IPS-18c (cell line): ENCODE measurements around the gene BEST2.

Experiments
- H3K4me3 ChIP-seq: 2 replicates; pipeline ENCODE4 v1.7.0; 2013; ENCODE audit warnings: low read depth, mild to moderate bottlenecking, low read length, moderate library complexity; ENCODE audit not compliant: insufficient read depth
- H3K9me3 ChIP-seq: one replicate; pipeline ENCODE4 v1.6.1; 2013; ENCODE audit warnings: mild to moderate bottlenecking, low read length, moderate library complexity; ENCODE audit not compliant: control insufficient read depth, insufficient read depth

BEST2 gene

DNA sequence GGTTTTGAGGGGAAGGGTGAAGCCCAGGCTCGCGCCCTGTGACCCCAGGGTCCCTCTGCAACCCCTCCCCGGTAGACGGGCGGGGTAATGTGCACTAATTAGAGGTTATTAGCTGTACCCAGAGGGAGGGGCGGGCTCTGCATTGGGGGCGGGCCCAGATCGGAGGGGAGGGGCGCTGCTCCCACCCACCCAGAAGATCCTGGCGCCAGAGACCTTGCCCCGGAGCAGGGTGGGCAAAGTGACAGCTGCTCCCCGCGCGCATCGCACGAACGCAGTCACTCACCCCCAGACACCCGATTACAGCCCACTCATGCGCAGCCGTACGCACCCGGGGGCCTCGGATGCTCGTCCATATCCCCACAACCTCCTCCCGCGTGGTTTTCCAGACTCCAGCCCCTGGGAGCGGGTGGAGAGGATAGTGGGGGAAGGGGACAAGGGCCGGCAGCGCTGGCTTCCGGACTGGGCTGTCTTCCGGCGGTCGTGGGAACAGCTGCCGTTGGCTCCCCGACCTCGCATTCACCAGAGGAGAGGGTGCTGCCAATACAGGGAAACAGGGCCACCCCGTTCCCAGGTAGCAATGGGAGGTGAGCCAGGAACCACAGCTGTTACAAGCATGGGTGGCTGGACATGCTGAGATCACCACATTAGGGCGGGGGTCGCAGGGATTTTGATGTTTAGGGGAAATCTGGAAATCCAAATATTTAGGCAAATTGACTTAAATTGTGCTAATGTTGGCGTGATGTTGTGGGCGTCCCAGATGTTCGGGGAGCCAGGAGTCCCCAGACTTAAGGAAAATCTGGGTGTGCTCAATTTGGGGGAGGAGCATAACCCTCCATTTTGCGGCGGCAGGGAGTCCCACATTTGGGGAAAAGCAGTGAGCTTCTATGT is 26.7 kb downstream of the BEST2 start:
- Histone ChIP-seq H3K4me3 (peak overlapping the region; percentile 58), H3K9me3 (no peaks in the 10 kb centered on the region)

- Histone ChIP-seq H3K9me3 (no peaks in the 10 kb centered on the region), H3K4me3 (peak overlapping the region; percentile 58)
Measured at GRCh38 chr19:12778905-12779161, 27.2 kb downstream of the BEST2 start.

DNA sequence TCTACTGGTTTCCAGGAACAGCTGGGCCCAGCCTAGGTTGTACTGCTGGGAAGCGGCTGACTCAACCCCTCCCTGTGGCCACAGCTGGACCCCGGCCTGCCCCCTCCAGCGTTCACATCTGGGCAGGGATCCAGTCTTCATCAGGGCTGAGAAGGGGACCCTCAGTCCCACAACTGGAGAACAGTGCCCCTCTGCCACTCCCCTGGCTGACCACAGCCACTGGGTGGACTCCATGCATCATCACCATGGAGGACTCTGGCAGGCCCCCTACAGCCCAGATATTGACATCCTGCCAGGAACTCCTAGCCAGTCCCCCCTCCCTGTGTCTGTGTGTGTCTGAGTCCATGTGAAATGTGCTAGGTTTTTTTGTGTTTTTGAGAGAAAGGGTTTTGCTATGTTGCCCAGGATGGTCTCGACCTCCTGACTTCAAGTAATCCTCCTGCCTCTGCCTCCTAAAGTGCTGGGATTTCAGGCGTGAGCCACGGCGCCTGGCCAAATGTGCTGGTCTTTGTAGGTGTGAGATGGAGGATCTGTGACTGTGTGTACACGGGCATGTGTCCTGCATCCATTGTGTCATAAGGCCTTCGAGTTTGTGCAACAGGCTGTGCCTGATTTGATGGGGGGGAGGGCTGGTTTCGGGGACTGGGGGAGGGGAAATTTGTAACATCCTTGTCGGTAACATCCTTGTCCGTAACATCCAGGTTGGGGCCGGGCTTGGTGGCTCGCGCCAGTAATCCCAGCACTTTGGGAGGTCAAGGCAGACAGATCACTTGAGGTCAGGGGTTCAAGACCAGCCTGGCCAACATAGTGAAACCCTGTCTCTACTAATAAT is 27.8 kb downstream of the BEST2 start:
- Histone ChIP-seq H3K9me3 (no peaks in the 10 kb centered on the region), H3K4me3 (no peak overlapping the region; the same call in 1 of the 2 replicates)

GRCh38 chr19:12782174-12782423 is 30.5 kb downstream of the BEST2 start:
- H3K9me3 ChIP-seq: no peaks in the 10 kb centered on the region
- peak overlapping the region; percentile 57 for H3K4me3 ChIP-seq

DNA sequence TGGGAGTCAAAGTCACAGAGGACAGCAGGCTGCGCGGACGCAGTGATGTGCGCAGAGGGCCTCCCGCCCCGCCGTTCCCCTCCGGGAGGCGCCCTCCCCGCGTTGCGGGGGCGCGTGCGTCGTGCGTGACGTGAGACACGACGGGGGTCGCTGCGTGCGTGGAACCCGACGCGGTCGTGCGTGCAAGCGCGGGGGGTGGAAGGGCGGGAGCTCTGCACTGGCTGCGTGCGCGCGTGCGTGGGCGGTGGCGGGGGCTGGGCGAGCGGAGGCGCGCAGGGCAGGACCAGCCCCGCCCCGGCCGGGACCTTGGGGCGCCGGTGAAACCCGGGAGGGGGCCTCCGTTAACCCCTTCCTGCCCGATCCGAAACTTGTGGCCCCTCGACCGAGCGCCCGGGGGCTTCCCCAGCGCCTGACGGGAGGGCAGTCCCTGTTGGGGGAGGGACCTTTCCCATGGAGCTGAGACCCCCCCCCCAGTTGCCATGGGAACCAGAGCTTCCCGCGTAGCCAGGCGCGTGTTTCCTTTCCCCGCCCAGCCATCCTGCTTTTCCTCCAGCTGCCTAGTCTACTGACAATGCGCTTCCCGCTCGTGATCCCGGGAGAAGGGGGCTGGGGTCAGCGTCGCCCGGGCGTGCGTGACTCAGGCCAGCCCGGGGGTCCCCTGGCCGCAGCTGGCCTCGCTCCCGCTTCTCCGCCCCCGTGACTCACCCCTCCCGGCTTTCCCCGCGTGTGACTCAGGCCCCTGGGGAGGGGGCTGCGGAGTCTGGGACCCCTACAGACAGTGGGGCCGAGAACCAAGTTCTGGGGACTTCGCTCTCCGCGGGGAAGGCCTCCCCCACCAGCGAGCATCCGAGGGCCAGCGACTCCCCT is 31.1 kb downstream of the BEST2 start:
- peak overlapping the region; percentile 57 for H3K4me3 ChIP-seq
- no peaks in the 10 kb centered on the region for H3K9me3 ChIP-seq

DNA sequence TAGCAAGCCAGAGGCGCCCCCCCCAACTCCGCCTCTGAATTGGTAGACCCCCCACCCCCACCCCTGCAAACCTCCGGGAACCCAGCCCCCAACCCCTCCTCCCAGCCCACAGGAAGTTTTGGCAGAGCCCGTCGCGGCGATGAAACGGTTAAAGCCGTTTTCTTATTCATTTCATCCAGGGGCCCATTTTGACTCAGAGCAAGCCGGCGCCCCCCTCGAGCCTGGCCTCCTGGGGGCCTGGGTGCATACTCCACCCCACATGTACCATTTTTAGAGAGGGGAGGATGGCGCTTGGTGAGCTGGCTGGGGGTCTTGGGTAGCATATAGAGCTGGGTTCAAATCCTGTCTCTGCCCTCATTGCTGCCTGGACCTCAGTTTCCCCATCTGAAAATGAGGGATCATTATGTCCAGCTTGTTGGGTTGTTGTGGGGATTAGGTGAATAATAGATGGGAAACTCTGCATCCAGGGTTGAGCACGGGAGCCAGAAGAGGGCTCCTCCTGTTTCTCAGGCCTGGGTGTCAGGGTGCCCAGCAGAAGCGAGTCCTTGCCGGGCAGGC is 31.8 kb downstream of the BEST2 start:
- no peaks in the 10 kb centered on the region for H3K9me3 ChIP-seq
- peak overlapping the region; percentile 57 for H3K4me3 ChIP-seq

DNA sequence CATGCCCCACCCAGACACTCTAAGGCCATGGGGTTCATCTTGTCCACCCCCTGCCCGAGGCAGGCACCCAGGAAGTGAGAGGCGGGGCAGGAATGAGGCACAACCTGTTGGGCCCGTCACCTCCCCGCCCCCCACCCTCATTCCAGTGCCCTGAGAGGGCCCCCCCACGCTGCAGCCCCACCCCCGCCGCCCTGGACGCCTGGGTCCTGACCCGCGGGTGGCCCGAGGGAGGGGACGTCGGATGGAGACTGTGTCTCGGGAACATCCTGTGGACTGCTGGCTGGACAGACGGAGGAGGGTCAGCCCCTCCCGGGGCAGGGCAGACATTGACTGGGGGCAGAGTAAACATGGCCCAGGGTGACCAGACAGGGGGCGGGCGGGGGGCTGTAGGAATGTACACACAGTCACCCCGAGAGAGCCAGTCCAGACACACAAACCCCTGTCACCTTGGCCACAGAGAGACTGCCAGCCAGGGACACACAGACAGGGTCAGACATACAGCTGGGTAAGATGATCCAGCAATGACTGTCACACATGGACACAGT is 32.3 kb downstream of the BEST2 start:
- Histone ChIP-seq H3K9me3 (no peaks in the 10 kb centered on the region), H3K4me3 (peak overlapping the region; percentile 28; the same call in 1 of the 2 replicates)

DNA sequence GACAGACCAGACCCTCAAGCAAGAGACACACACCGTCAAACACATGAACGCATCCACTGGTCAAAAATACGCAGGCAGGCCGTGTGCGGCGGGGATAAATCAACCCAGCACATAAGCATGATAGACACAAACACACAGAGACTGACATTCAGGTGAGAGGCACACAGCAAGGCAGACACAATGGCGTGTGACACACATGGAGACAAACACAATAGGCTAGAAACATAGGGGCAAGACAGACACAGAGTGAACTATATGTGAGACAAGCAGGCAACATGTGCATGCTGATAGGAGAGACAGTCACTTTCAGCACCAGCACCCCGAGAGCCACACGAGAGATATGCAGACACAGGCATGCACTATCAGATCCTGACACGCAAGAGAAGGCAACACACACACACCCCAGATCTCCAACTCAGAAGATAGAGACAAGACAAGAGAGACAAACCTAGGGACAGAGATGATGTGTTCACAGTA is 32.8 kb downstream of the BEST2 start:
- H3K4me3 ChIP-seq: no peak overlapping the region

GRCh38 chr19:12784871-12785430 is 33.4 kb downstream of the BEST2 start:
- no peak overlapping the region for H3K4me3 ChIP-seq
- no peaks in the 10 kb centered on the region for H3K9me3 ChIP-seq

More for the DNA sequence above, 32.8 kb downstream of the BEST2 start:
- H3K9me3 ChIP-seq: no peaks in the 10 kb centered on the region

DNA sequence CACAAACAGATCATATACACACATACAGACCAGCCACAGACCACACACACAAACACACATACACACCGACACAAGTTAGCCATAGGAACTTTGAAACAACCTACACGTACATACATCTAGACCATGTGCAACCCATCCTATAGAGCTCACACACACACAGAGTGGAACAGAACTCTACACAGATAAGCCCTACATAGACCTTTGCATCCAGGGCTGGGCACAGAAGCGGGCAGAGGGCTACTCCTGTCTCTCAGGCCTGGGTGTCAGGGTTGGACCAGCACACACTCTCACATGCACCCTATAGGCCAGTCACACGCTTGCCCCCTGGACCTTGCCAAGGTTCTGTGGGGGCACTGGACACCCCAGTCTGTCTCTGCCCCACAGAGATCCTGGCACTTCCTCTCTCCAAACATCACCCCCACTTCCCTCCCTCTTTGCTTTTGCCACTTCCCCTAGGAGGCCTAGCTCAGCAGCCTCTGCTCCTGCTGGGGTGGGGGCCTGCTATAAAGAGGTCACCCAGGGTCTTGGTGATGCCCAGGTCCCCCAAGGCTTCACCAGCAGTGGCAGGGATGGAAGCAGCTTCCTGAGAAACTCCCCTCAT is 33.9 kb downstream of the BEST2 start:
- Histone ChIP-seq H3K9me3 (no peaks in the 10 kb centered on the region), H3K4me3 (no peak overlapping the region)

GRCh38 chr19:12786141-12786870 is 34.7 kb downstream of the BEST2 start:
- H3K4me3 ChIP-seq: no peak overlapping the region

GRCh38 chr19:12786952-12787351 is 35.4 kb downstream of the BEST2 start:
- no peaks in the 10 kb centered on the region for H3K9me3 ChIP-seq
- no peak overlapping the region for H3K4me3 ChIP-seq

More at GRCh38 chr19:12786141-12786870, 34.7 kb downstream of the BEST2 start:
- H3K9me3 ChIP-seq: no peaks in the 10 kb centered on the region

GRCh38 chr19:12787458-12787857 is 35.9 kb downstream of the BEST2 start:
- no peak overlapping the region for H3K4me3 ChIP-seq
- no peaks in the 10 kb centered on the region for H3K9me3 ChIP-seq

GRCh38 chr19:12788042-12788681 is 36.6 kb downstream of the BEST2 start:
- Histone ChIP-seq H3K4me3 (no peak overlapping the region), H3K9me3 (no peaks in the 10 kb centered on the region)

- peak overlapping the region; percentile 40 for H3K4me3 ChIP-seq
- H3K9me3 ChIP-seq: no peaks in the 10 kb centered on the region
Measured at GRCh38 chr19:12788682-12789097, 37.1 kb downstream of the BEST2 start.
